Fibroblast of mammary gland (primary cell): ENCODE results near the gene TRMT44.

Experiments used
- DNase-seq: peaks from one replicate; pipeline ENCODE4 v3.0.0-alpha.2; 2010; ENCODE audit warnings: low read depth
- H3K4me3 ChIP-seq: 2 replicates; pipeline ENCODE4 v1.5.1; 2011; ENCODE audit warnings: low read depth, mild to moderate bottlenecking, low read length, moderate library complexity; ENCODE audit not compliant: control insufficient read depth
- TF ChIP-seq, protein P1 (sequence below): conservative IDR thresholded peaks from 2 replicates; pipeline ENCODE4 v1.5.1; 2011; ENCODE audit warnings: low read depth, low read length, inconsistent platforms; ENCODE audit not compliant: control insufficient read depth, insufficient read depth

The TRMT44 gene

GRCh38 chr4:8474856-8475255 is 34.3 kb downstream of the TRMT44 start:
- H3K4me3 ChIP-seq: no peak overlapping the region
- TF ChIP-seq, protein P1, sequence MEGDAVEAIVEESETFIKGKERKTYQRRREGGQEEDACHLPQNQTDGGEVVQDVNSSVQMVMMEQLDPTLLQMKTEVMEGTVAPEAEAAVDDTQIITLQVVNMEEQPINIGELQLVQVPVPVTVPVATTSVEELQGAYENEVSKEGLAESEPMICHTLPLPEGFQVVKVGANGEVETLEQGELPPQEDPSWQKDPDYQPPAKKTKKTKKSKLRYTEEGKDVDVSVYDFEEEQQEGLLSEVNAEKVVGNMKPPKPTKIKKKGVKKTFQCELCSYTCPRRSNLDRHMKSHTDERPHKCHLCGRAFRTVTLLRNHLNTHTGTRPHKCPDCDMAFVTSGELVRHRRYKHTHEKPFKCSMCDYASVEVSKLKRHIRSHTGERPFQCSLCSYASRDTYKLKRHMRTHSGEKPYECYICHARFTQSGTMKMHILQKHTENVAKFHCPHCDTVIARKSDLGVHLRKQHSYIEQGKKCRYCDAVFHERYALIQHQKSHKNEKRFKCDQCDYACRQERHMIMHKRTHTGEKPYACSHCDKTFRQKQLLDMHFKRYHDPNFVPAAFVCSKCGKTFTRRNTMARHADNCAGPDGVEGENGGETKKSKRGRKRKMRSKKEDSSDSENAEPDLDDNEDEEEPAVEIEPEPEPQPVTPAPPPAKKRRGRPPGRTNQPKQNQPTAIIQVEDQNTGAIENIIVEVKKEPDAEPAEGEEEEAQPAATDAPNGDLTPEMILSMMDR: no peak
- no peak for DNase-seq

DNA sequence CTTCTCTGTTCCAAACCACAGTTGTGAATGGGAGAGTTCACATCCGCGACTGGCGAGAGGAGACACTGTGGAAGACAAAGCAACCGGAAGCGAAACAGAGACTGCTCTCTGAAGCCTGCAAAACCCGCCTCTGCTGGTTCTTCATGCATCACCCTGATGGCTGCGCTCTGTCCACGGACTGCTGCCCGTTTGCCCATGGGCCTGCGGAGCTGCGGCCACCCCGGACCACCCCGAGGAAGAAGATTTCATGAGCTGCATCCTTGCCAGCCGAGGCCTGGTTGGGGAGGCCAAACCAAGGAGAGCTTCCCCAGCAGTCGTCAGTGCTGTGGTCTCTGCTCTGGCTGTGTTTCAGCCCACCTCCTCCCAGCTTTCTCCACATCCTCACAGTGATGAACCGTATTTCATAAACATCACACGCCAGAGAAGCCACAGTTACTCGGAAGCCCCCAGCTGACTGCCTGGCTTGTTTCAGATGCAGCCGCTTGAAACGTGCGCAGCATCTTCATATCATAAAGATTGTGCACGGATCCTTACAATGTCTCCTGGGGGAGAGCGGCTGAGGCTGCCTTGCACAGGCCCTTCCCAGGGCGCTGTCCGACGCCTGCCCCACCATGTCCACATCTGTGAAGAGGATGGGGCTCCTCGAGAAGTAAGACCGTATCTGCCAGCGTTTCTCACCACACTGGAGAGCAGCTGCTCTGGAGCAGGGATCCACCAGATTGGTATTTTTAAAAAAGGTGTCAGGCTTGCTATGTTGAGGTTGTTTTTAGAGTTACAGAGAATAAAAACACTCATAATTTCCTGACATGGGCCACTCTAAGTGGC is 35.4 kb downstream of the TRMT44 start:
- no peak overlapping the region for H3K4me3 ChIP-seq
- no peak for DNase-seq
- TF ChIP-seq, protein P1: no peak

- H3K4me3 ChIP-seq: no peak overlapping the region
- TF ChIP-seq, protein P1: no peak
- DNase-seq: no peak
Measured at GRCh38 chr4:8477095-8477635, 36.6 kb downstream of the TRMT44 start.

DNA sequence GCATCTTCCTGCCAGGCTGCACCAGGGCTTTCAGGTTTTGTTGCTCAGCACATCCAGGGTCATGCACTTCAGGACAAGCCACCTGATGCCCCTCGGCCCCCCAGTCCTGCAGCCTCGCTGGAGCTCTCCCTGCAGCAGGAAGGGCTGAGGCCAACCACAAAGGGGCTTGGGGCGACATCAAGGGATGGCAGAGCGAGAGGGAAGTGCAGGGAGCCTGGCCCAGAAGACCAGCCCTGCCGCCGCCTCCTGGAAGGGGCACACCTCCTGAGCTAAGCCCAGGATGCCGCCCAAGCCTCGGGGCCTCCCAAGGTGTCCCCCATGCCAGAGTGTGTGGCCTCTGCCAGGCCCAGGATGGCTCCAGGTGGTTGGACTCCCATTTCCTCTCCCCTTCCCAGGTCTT is 37.1 kb downstream of the TRMT44 start:
- no peak overlapping the region for H3K4me3 ChIP-seq
- TF ChIP-seq, protein P1: no peak
- no peak for DNase-seq

DNA sequence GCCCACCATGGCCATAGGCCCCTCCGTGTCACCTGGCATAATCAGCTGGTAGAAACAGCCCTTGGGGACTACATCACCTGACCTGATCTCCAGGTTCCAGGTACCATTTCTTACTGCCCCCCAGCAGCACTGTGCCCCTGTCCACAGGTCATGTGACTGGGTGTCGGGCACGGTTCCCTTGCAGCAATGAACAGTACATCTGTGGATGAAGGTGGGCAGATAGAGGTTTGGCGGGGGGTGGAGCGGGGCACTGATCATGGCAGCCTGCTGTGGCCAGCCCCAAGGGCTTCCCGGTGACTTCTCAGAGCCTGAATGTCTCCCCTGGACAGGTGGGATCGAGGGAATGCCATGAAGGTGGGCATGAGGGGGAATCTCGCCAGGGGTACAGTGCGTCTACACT is 37.8 kb downstream of the TRMT44 start:
- TF ChIP-seq, protein P1: no peak
- no peak for DNase-seq
- H3K4me3 ChIP-seq: no peak overlapping the region

DNA sequence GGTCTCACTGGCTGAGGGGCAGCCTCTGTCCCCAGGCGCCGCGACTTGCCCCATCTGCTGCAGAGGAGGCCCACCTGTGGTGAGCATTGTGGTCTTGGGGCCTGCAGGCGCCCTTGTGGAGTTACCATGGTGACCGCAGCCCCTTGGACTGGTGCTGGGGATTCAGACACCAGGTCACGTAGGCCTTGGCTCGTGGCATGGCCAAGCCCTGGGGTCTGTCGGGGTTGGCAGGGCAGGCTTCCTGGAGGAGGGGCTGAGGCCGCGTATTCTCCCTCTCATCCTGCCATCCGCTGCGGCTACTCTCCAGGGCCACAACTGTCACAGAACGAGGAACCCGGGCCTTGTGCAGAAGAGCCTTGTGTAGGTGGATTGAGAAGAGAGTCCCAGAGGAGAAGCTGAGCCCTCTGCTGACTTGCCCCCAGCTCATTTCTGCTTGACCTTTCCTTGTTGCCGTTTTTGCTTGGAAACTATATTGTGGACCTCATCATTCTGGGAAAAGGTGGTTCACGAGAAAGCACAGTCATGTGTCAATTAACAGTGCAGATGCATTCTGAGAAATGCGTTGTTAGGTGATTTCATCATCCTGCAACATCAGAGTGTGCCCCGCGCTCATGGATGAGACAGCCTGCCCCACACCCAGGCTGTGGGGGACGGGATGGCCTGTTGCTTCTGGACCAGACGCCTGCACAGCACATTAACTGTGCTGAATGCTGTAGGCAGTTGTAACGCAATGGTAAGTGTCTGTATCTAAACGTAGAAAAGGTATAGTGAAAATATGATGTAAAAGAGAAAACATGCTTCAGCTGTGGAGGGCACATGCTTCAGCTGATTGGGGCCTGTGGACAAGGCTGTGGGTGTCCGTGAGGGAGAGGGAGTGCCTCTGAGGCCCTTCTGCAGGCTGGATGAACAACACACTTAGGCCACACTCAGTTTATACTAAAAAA is 38.5 kb downstream of the TRMT44 start:
- DNase-seq: peak; percentile 80
- H3K4me3 ChIP-seq: no peak overlapping the region
- TF ChIP-seq, protein P1: no peak
